H9 (cell line): ENCODE measurements around the gene HLA-F. TPM values are rescaled to one million over a fixed set of nuclear protein-coding genes. Genes with fewer than 3 reads are reported as not detected.

Experiments used
- DNase-seq: peaks from one replicate; pipeline ENCODE4 v3.0.0-alpha.2; 2017
- H2AFZ ChIP-seq: one replicate; pipeline ENCODE4 v1.6.1; 2013; ENCODE audit warnings: mild to moderate bottlenecking, low read length, control low read depth, moderate library complexity
- H2AK5ac ChIP-seq: 2 replicates; pipeline ENCODE4 v1.6.1; 2013; ENCODE audit warnings: low read length, control low read depth, mixed read lengths; ENCODE audit not compliant: insufficient read length
- H2BK120ac ChIP-seq: one replicate; pipeline ENCODE4 v1.6.1; 2013; ENCODE audit warnings: low read depth, mild to moderate bottlenecking, low read length, control low read depth, inconsistent platforms; ENCODE audit not compliant: poor library complexity, severe bottlenecking
- H2BK12ac ChIP-seq: 2 replicates; pipeline ENCODE4 v1.6.1; 2013; ENCODE audit warnings: low read length, control low read depth, mixed read lengths, low read depth; ENCODE audit not compliant: insufficient read length
- H2BK15ac ChIP-seq: 2 replicates; pipeline ENCODE4 v1.6.1; 2013; ENCODE audit warnings: low read depth, low read length, control low read depth
- H2BK20ac ChIP-seq: one replicate; pipeline ENCODE4 v1.6.1; 2013; ENCODE audit warnings: low read depth, mild to moderate bottlenecking, low read length, control low read depth, inconsistent platforms; ENCODE audit not compliant: poor library complexity, severe bottlenecking
- H2BK5ac ChIP-seq: 2 replicates; pipeline ENCODE4 v1.6.1; 2013; ENCODE audit warnings: low read length, control low read depth, mixed read lengths; ENCODE audit not compliant: insufficient read length
- H3K14ac ChIP-seq: 2 replicates; pipeline ENCODE4 v1.6.1; 2013; ENCODE audit warnings: low read length, control low read depth; ENCODE audit not compliant: insufficient read depth
- H3K18ac ChIP-seq: 2 replicates; pipeline ENCODE4 v1.6.1; 2013; ENCODE audit warnings: low read depth, mild to moderate bottlenecking, mixed read lengths, low read length, control low read depth; ENCODE audit not compliant: insufficient read length
- H3K23ac ChIP-seq: 2 replicates; pipeline ENCODE4 v1.6.1; 2013; ENCODE audit warnings: low read length, control low read depth, mixed read lengths, low read depth; ENCODE audit not compliant: insufficient read length
- H3K23me2 ChIP-seq: 2 replicates; pipeline ENCODE4 v1.6.1; 2013; ENCODE audit warnings: low read depth, mild to moderate bottlenecking, mixed read lengths, low read length, control low read depth; ENCODE audit not compliant: insufficient read length, poor library complexity, severe bottlenecking
- H3K27ac ChIP-seq: 2 replicates; pipeline ENCODE4 v1.5.1; 2013; ENCODE audit warnings: low read length, control low read depth, mixed read lengths, low read depth; ENCODE audit not compliant: insufficient read length
- H3K27me3 ChIP-seq: 2 replicates; pipeline ENCODE4 v1.6.1; 2013; ENCODE audit warnings: low read length, control low read depth, inconsistent platforms; ENCODE audit not compliant: insufficient read depth
- H3K4ac ChIP-seq: 2 replicates; pipeline ENCODE4 v1.6.1; 2013; ENCODE audit warnings: low read depth, mild to moderate bottlenecking, control low read depth, inconsistent platforms, low read length, moderate library complexity
- H3K4me1 ChIP-seq: 2 replicates; pipeline ENCODE4 v1.6.1; 2013; ENCODE audit warnings: low read length, control low read depth, inconsistent platforms; ENCODE audit not compliant: insufficient read depth
- H3K4me2 ChIP-seq: 2 replicates; pipeline ENCODE4 v1.6.1; 2013; ENCODE audit warnings: low read length, control low read depth, mixed read lengths; ENCODE audit not compliant: insufficient read length, insufficient read depth
- H3K56ac ChIP-seq: 2 replicates; pipeline ENCODE4 v1.6.1; 2013; ENCODE audit warnings: low read depth, mild to moderate bottlenecking, mixed read lengths, low read length, control low read depth; ENCODE audit not compliant: insufficient read length
- H3K79me1 ChIP-seq: 2 replicates; pipeline ENCODE4 v1.6.1; 2013; ENCODE audit warnings: low read depth, mild to moderate bottlenecking, moderate library complexity, low read length, control low read depth, inconsistent platforms; ENCODE audit not compliant: insufficient read depth, poor library complexity, severe bottlenecking
- H3K79me2 ChIP-seq: 2 replicates; pipeline ENCODE4 v1.6.1; 2013; ENCODE audit warnings: low read length, control low read depth, inconsistent platforms; ENCODE audit not compliant: insufficient read depth
- H3K9ac ChIP-seq: 2 replicates; pipeline ENCODE4 v1.6.1; 2013; ENCODE audit warnings: low read length, control low read depth, mixed read lengths; ENCODE audit not compliant: insufficient read length; ENCODE audit errors: extremely low read depth
- H3K9me3 ChIP-seq: one replicate; pipeline ENCODE4 v1.6.1; 2013; ENCODE audit warnings: low read depth, low read length, inconsistent platforms; ENCODE audit not compliant: control insufficient read depth
- H3T11ph ChIP-seq: one replicate; pipeline ENCODE4 v1.6.1; 2013; ENCODE audit warnings: mild to moderate bottlenecking, low read length, control low read depth, inconsistent platforms
- H4K20me1 ChIP-seq: one replicate; pipeline ENCODE4 v1.6.1; 2013; ENCODE audit not compliant: control insufficient read depth, insufficient read length, insufficient read depth
- H4K5ac ChIP-seq: 2 replicates; pipeline ENCODE4 v1.6.1; 2013; ENCODE audit warnings: low read depth, mild to moderate bottlenecking, mixed read lengths, low read length, control low read depth; ENCODE audit not compliant: insufficient read length
- H4K8ac ChIP-seq: replicated peaks from 2 replicates; pipeline ENCODE4 v1.6.1; 2013; ENCODE audit warnings: low read length, control low read depth, mixed read lengths, low read depth; ENCODE audit not compliant: insufficient read length
- H4K91ac ChIP-seq: 2 replicates; pipeline ENCODE4 v1.6.1; 2013; ENCODE audit warnings: low read depth, mild to moderate bottlenecking, moderate library complexity, mixed read lengths, low read length, control low read depth; ENCODE audit not compliant: insufficient read length
- H3K27ac Mint-ChIP-seq, 3 experiments: 2 replicates in 2 of 3; 3 replicates in 1 of 3; pipeline ENCODE4 v1.8.0; 2020 to 2021; ENCODE audit warnings: mixed read lengths in 3 of 3, mild to moderate bottlenecking in 1 of 3, moderate library complexity in 1 of 3
- H3K27me3 Mint-ChIP-seq: 2 replicates; pipeline ENCODE4 v1.8.0; 2021; ENCODE audit warnings: low read depth, mild to moderate bottlenecking, moderate library complexity, mixed read lengths
- H3K36me3 Mint-ChIP-seq, 3 experiments: 2 replicates in 2 of 3; 3 replicates in 1 of 3; pipeline ENCODE4 v1.8.0; 2020 to 2021; ENCODE audit warnings: low read depth in 3 of 3, mixed read lengths in 3 of 3; ENCODE audit not compliant: insufficient read depth in 1 of 3
- H3K4me1 Mint-ChIP-seq, 2 experiments: 2 replicates each; pipeline ENCODE4 v1.8.0; 2020; ENCODE audit warnings: mixed read lengths in 2 of 2
- H3K4me3 Mint-ChIP-seq, 2 experiments: 2 replicates in 1 of 2; 3 replicates in 1 of 2; pipeline ENCODE4 v1.8.0; 2020 to 2021; ENCODE audit warnings: mild to moderate bottlenecking in 2 of 2, mixed read lengths in 2 of 2, moderate library complexity in 1 of 2
- H3K9me3 Mint-ChIP-seq, 2 experiments: 2 replicates in 1 of 2; 3 replicates in 1 of 2; pipeline ENCODE4 v1.8.0; 2020; ENCODE audit warnings: mild to moderate bottlenecking in 2 of 2, mixed read lengths in 2 of 2, moderate library complexity in 1 of 2
- WGBS: extraction: QIAGEN DNeasy Blood & Tissue Kit; methylation state at CpG from one replicate; pipeline ENCODE4 v1.1.7; 2013; ENCODE audit warnings: missing lambda C conversion rate, low lambda C conversion rate, mixed read lengths; ENCODE audit not compliant: insufficient read length; ENCODE audit errors: extremely low coverage; 5-methylcytosine and 5-hydroxymethylcytosine counted together
- total RNA-seq: library from RNA; stranded (reverse); gene quantifications from 2 replicates; pipeline ENCODE4 v1.2.1, GENCODE V29; 2021
- TF ChIP-seq, protein P1 (sequence below): fragments of 200-600 bp; sonication (generic); conservative IDR thresholded peaks from 3 replicates; pipeline ENCODE4 v1.8.0; 2021; ENCODE audit warnings: antibody characterized with exemption, mild to moderate bottlenecking

Gene HLA-F
- total RNA-seq, 1 experiment from 2014 or later = 7.4 TPM

DNA sequence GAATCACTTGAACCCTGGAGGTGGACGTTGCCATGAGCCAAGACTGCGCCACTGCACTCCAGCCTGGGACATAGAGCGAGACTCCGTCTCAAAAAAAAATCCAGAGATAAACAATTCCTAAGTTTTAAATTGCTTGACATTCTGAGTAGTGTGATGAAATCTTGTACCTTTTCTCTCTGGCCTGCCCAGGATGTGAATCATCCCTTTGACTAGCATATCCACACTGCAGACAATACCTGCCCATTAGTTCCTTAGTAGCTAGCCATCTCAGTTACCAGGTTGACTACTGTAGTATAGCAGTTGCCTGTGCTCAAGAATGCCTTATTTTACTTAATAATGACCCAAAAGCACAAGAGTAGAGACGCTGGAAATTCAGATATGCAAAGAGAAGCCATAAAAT, 45.1 kb upstream of the HLA-F start:
- no peak overlapping the region for H2BK12ac ChIP-seq
- no peak overlapping the region for H3K14ac ChIP-seq
- Mint-ChIP-seq H3K27me3 (peaks cover 2% of the 10 kb centered on the region; the same call in 1 of the 2 replicates), H3K4me1 (peaks cover 20 to 32% of the 10 kb centered on the region in 2 experiments), H3K36me3 (peaks cover 1 to 9% (median 4%) of the 10 kb centered on the region in 3 experiments; a peak in 5 of 7 replicates), H3K9me3 (peaks cover 0 to 2% of the 10 kb centered on the region in 2 experiments; a peak in 2 of 5 replicates), H3K27ac (peak overlapping the region in 1 of 3 experiments; percentile 94; a peak in 1 of 7 replicates), H3K4me3 (no peak overlapping the region)
- H2BK5ac ChIP-seq = no peak overlapping the region
- no peak overlapping the region for H2BK120ac ChIP-seq
- no peaks in the 10 kb centered on the region for H3K79me1 ChIP-seq
- DNase-seq = no peak
- no peaks in the 10 kb centered on the region for H3K9me3 ChIP-seq
- H3K9ac ChIP-seq = no peak overlapping the region
- H3K4me1 ChIP-seq = peaks cover 2% of the 10 kb centered on the region; the same call in 1 of the 2 replicates
- TF ChIP-seq, protein P1, sequence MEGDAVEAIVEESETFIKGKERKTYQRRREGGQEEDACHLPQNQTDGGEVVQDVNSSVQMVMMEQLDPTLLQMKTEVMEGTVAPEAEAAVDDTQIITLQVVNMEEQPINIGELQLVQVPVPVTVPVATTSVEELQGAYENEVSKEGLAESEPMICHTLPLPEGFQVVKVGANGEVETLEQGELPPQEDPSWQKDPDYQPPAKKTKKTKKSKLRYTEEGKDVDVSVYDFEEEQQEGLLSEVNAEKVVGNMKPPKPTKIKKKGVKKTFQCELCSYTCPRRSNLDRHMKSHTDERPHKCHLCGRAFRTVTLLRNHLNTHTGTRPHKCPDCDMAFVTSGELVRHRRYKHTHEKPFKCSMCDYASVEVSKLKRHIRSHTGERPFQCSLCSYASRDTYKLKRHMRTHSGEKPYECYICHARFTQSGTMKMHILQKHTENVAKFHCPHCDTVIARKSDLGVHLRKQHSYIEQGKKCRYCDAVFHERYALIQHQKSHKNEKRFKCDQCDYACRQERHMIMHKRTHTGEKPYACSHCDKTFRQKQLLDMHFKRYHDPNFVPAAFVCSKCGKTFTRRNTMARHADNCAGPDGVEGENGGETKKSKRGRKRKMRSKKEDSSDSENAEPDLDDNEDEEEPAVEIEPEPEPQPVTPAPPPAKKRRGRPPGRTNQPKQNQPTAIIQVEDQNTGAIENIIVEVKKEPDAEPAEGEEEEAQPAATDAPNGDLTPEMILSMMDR = no peak
- no peak overlapping the region for H4K91ac ChIP-seq
- no peaks in the 10 kb centered on the region for H3K79me2 ChIP-seq
- H3K4me2 ChIP-seq = no peak overlapping the region
- H3K27me3 ChIP-seq = no peaks in the 10 kb centered on the region
- no peak overlapping the region; the same call in 1 of the 2 replicates for H3K4ac ChIP-seq
- no peak overlapping the region for H3K23ac ChIP-seq
- H3K18ac ChIP-seq = no peak overlapping the region
- WGBS = no CpG with 5 or more reads among the region's 5 CpGs
- H2AK5ac ChIP-seq = no peak overlapping the region
- H3K56ac ChIP-seq = no peak overlapping the region
- no peak overlapping the region for H2BK15ac ChIP-seq
- H2AFZ ChIP-seq = no peak overlapping the region
- H2BK20ac ChIP-seq = no peak overlapping the region
- no peak overlapping the region for H4K5ac ChIP-seq
- H4K8ac ChIP-seq = no peak overlapping the region
- H3K27ac ChIP-seq = no peak overlapping the region
- no peak overlapping the region for H3T11ph ChIP-seq
- H3K23me2 ChIP-seq = no peaks in the 10 kb centered on the region
- H4K20me1 ChIP-seq = no peaks in the 10 kb centered on the region
